SK-N-SH (cell line): Measurements from ENCODE around the gene MS4A18. TPM values are rescaled to one million over a fixed set of nuclear protein-coding genes. Genes with fewer than 3 reads are reported as not detected.
A peak's percentile ranks its signal among the peaks of the same experiment; 100 is the strongest.

Experiments
- CTCF ChIA-PET: fragments of 300-600, 350-600 bp; formaldehyde crosslinking; extraction: SDS; loops from one replicate; lab custom pipeline; 2021; lab: Yijun Ruan, JAX
- POLR2A ChIA-PET: fragments of 350-600 bp; sonication (Branson Sonifier 250); formaldehyde crosslinking; extraction: SDS; loops from one replicate; lab custom pipeline; 2020; ENCODE audit warnings: antibody characterized with exemption, inconsistent platforms; lab: Yijun Ruan, JAX
- DNase-seq: peaks from one replicate; pipeline ENCODE4 v3.0.0; 2012
- H2AFZ ChIP-seq: fragments of 200-600 bp; sonication (generic); 2 replicates; pipeline ENCODE4 v1.8.1; 2016; ENCODE audit warnings: antibody characterized with exemption, mild to moderate bottlenecking, low read depth
- H3F3A ChIP-seq: fragments of 200-600 bp; sonication (generic); replicated peaks from 2 replicates; pipeline ENCODE3; 2016; ENCODE audit warnings: antibody characterized with exemption, mild to moderate bottlenecking; ENCODE audit not compliant: insufficient read depth
- H3K27ac ChIP-seq, 2 experiments: fragments of 200-500 bp in 1 of 2; fragments of 200-600 bp in 1 of 2; sonication (Bioruptor generic) in 1 of 2; sonication (generic), shearing (Covaris generic) in 1 of 2; 2 replicates each; pipeline versions ENCODE4 v1.5.1 to v1.6.1; 2014 to 2016; ENCODE audit warnings: low read depth in 2 of 2, inconsistent platforms in 1 of 2, low read length in 1 of 2, mild to moderate bottlenecking in 1 of 2, mixed read lengths in 1 of 2
- H3K27me3 ChIP-seq: fragments of 200-600 bp; sonication (generic), shearing (Covaris generic); 2 replicates; pipeline ENCODE4 v1.6.1; 2016; ENCODE audit warnings: mixed run types; ENCODE audit not compliant: insufficient read depth
- H3K36me3 ChIP-seq, 2 experiments: fragments of 200-500 bp in 1 of 2; fragments of 200-600 bp in 1 of 2; sonication (Bioruptor generic) in 1 of 2; sonication (generic) in 1 of 2; replicated peaks in 1 of 2; 2 replicates each; pipeline versions ENCODE3 to v1.5.1; 2014 to 2016; ENCODE audit warnings: low read length in 1 of 2, mild to moderate bottlenecking in 1 of 2; ENCODE audit not compliant: insufficient read depth in 2 of 2, control insufficient read depth in 1 of 2
- H3K4me1 ChIP-seq, 2 experiments: fragments of 200-500 bp in 1 of 2; fragments of 200-600 bp in 1 of 2; sonication (Bioruptor generic) in 1 of 2; sonication (generic), shearing (Covaris generic) in 1 of 2; 2 replicates each; pipeline versions ENCODE4 v1.5.1 to v1.6.1; 2014 to 2016; ENCODE audit warnings: low read depth in 1 of 2, low read length in 1 of 2, mixed run types in 1 of 2; ENCODE audit not compliant: insufficient read depth in 2 of 2, control insufficient read depth in 1 of 2
- H3K4me2 ChIP-seq: fragments of 200-600 bp; sonication (generic), shearing (Covaris generic); 2 replicates; pipeline ENCODE4 v1.6.1; 2017; ENCODE audit warnings: mixed run types
- H3K4me3 ChIP-seq, 2 experiments: fragments of 200-500 bp in 1 of 2; fragments of 200-600 bp in 1 of 2; sonication (Bioruptor generic) in 1 of 2; sonication (generic), shearing (Covaris generic) in 1 of 2; 2 replicates each; pipeline versions ENCODE4 v1.5.1 to v1.8.1; 2014 to 2016; ENCODE audit warnings: low read depth in 2 of 2, inconsistent platforms in 1 of 2, low read length in 1 of 2, mild to moderate bottlenecking in 1 of 2, mixed read lengths in 1 of 2, moderate library complexity in 1 of 2
- H3K79me2 ChIP-seq: fragments of 200-600 bp; sonication (generic); 2 replicates; pipeline ENCODE4 v1.8.1; 2017; ENCODE audit warnings: mild to moderate bottlenecking; ENCODE audit not compliant: insufficient read depth
- H3K9ac ChIP-seq: fragments of 200-600 bp; sonication (generic); 2 replicates; pipeline ENCODE4 v1.6.1; 2017; ENCODE audit warnings: mixed run types
- H3K9me2 ChIP-seq: fragments of 200-600 bp; sonication (generic); 2 replicates; pipeline ENCODE4 v1.6.1; 2017; ENCODE audit warnings: mixed run types
- H3K9me3 ChIP-seq: fragments of 200-600 bp; sonication (generic); 2 replicates; pipeline ENCODE4 v1.6.1; 2017; ENCODE audit warnings: mixed run types, mild to moderate bottlenecking, moderate library complexity
- H4K20me1 ChIP-seq: fragments of 200-600 bp; sonication (generic); 2 replicates; pipeline ENCODE4 v1.6.1; 2017; ENCODE audit warnings: mild to moderate bottlenecking, mixed run types; ENCODE audit not compliant: insufficient read depth
- CTCF ChIP-seq: fragments of 200-600 bp; sonication (generic); IDR thresholded peaks from 2 replicates; pipeline ENCODE4 v1.6.1; 2017; ENCODE audit warnings: antibody characterized with exemption, mild to moderate bottlenecking, moderate library complexity
- GABPA ChIP-seq: IDR thresholded peaks from 2 replicates; pipeline ENCODE4 v1.4.0; 2012; ENCODE audit warnings: low read depth, mild to moderate bottlenecking
- GATA2 ChIP-seq: sonication (generic); formaldehyde crosslinking; IDR thresholded peaks from 2 replicates; pipeline ENCODE4 v1.5.0; 2020; ENCODE audit warnings: mild to moderate bottlenecking, missing genetic modification reagents
- RAD21 ChIP-seq: IDR thresholded peaks from 2 replicates; pipeline ENCODE4 v1.6.1; 2012; ENCODE audit warnings: mild to moderate bottlenecking, low read length
- REST ChIP-seq: IDR thresholded peaks from 2 replicates; pipeline ENCODE4 v1.6.1; 2012; ENCODE audit warnings: mild to moderate bottlenecking, low read depth, low read length, moderate library complexity
- SMC3 ChIP-seq: IDR thresholded peaks from 2 replicates; pipeline ENCODE4 v1.6.1; 2012; ENCODE audit warnings: low read depth, low read length, improper control_type of control experiment
- TEAD4 ChIP-seq: IDR thresholded peaks from 2 replicates; pipeline ENCODE4 v1.4.0; 2012; ENCODE audit warnings: mild to moderate bottlenecking, borderline replicate concordance; ENCODE audit not compliant: insufficient read depth
- WGBS: methylation state at CpG from one replicate; pipeline ENCODE4 v1.1.6; 2017; ENCODE audit warnings: low lambda C conversion rate; 5-methylcytosine and 5-hydroxymethylcytosine counted together
- polyA plus RNA-seq, 3 experiments: library from polyadenylated mRNA; depleted of rRNA; stranded (reverse); fragments of >200 nt; gene quantifications; 2 replicates each; pipeline ENCODE4 v1.2.3, GENCODE V29; 2012

The MS4A18 gene
- polyA plus RNA-seq, 1 of the 3 experiments (the other 2 are of a cell fraction) = not detected

- peak; percentile 57 for DNase-seq
Observed at GRCh38 chr11:60756307-60757032, 31.9 kb downstream of the MS4A18 start, which contains the start of gene MS4A15. Gene MS4A15, plus strand, starts transcription at chr11:60756867. Its CDS starts 6,867 bp downstream, at chr11:60763734.

More at GRCh38 chr11:60756307-60757032, 31.9 kb downstream of the MS4A18 start, which contains the start of gene MS4A15:
- no peaks in the 10 kb centered on the region for H3K79me2 ChIP-seq
- H3K36me3 ChIP-seq = no peaks in the 10 kb centered on the region
- no peaks in the 10 kb centered on the region for H3F3A ChIP-seq
- no peak within 1 kb of the TSS for H3K9ac ChIP-seq
- no peak within 1 kb of the TSS for H3K27ac ChIP-seq
- no peaks in the 10 kb centered on the region for H4K20me1 ChIP-seq
- CTCF ChIA-PET = interaction anchor here (0.5 to 1.6 kb wide), 8 partner anchors 8 to 60 kb away, joined by 3 to 5 read pairs (median 4); no protein-coding TSS in a partner anchor
- WGBS = 39% methylated on average over 14 of the region's 14 CpGs
- H3K4me2 ChIP-seq = no peak within 1 kb of the TSS
- no peak within 1 kb of the TSS for H2AFZ ChIP-seq
- no peak within 1 kb of the TSS for H3K4me3 ChIP-seq
- H3K9me2 ChIP-seq = no peaks in the 10 kb centered on the region
- POLR2A ChIA-PET = no interaction called here
- H3K9me3 ChIP-seq = no peaks in the 10 kb centered on the region
- no peaks in the 10 kb centered on the region for H3K4me1 ChIP-seq
- TF ChIP-seq TEAD4 (no peak), GABPA (no peak), CTCF (peak; percentile 44), SMC3 (peak; percentile 18; the same call in 1 of the 2 replicates), REST (no peak), GATA2 (CRISPR knock-in tag) (no peak), RAD21 (peak; percentile 23; the same call in 1 of the 2 replicates)
- peaks cover 75% of the 10 kb centered on the region for H3K27me3 ChIP-seq
